Immature natural killer cell (primary cell): ENCODE data around the gene PDLIM7. TPM values are rescaled to one million over a fixed set of nuclear protein-coding genes. Genes with fewer than 3 reads are reported as not detected.

ENCODE experiments used
- DNase-seq, 3 donors: peaks; one replicate each; pipeline ENCODE4 v3.0.0; 2022; ENCODE audit warnings: mixed read lengths in 1 of 3
- H3K27ac Mint-ChIP-seq, 6 donors: one replicate each; pipeline ENCODE4 v1.8.0; 2020; ENCODE audit warnings: mixed read lengths in 6 of 6, mild to moderate bottlenecking in 5 of 6, inconsistent platforms in 4 of 6, moderate library complexity in 3 of 6
- H3K27me3 Mint-ChIP-seq, 3 donors: one replicate each; pipeline ENCODE4 v1.8.0; 2020 to 2021; ENCODE audit warnings: low read depth in 3 of 3, mild to moderate bottlenecking in 3 of 3, mixed read lengths in 3 of 3, moderate library complexity in 3 of 3, inconsistent platforms in 1 of 3
- H3K36me3 Mint-ChIP-seq, 3 donors: one replicate each; pipeline ENCODE4 v1.8.0; 2020; ENCODE audit warnings: mixed read lengths in 3 of 3, inconsistent platforms in 2 of 3, mild to moderate bottlenecking in 2 of 3
- H3K4me1 Mint-ChIP-seq, 2 donors: one replicate each; pipeline ENCODE4 v1.8.0; 2020; ENCODE audit warnings: inconsistent platforms in 2 of 2, mild to moderate bottlenecking in 2 of 2, mixed read lengths in 2 of 2, moderate library complexity in 1 of 2
- H3K4me3 Mint-ChIP-seq, 5 donors: one replicate each; pipeline ENCODE4 v1.8.0; 2020; ENCODE audit warnings: mild to moderate bottlenecking in 5 of 5, mixed read lengths in 5 of 5, inconsistent platforms in 3 of 5, moderate library complexity in 3 of 5
- H3K9me3 Mint-ChIP-seq, 6 donors: one replicate each; pipeline ENCODE4 v1.8.0; 2020; ENCODE audit warnings: mild to moderate bottlenecking in 6 of 6, mixed read lengths in 6 of 6, inconsistent platforms in 4 of 6, moderate library complexity in 3 of 6
- polyA plus RNA-seq, 3 donors: library from polyadenylated mRNA; unstranded; fragments of 300-500 nt; fragmentation: Illumina TruSeq; gene quantifications; one replicate each; pipeline ENCODE4 v1.2.3, GENCODE V29; 2021

PDLIM7 gene
- polyA plus RNA-seq, 3 donors from 2014 or later: 1.1 to 3.3 (median 2.3) TPM

- DNase-seq: no peak
- no peaks in the 10 kb centered on the region for H3K36me3 Mint-ChIP-seq
- H3K27ac Mint-ChIP-seq: no peak overlapping the region
- H3K4me1 Mint-ChIP-seq: peaks cover 14 to 19% of the 10 kb centered on the region in 2 donors
- peaks cover 3 to 9% (median 5%) of the 10 kb centered on the region in 3 donors for H3K27me3 Mint-ChIP-seq
- H3K9me3 Mint-ChIP-seq: no peaks in the 10 kb centered on the region
- H3K4me3 Mint-ChIP-seq: peak overlapping the region in 3 of 5 donors; percentile 26 to 40 (median 38)
Measured at GRCh38 chr5:177496070-177496726, 1.2 kb downstream of the PDLIM7 start.

- Mint-ChIP-seq H3K36me3 (no peaks in the 10 kb centered on the region), H3K27me3 (peaks cover 3 to 9% (median 5%) of the 10 kb centered on the region in 3 donors), H3K4me1 (peaks cover 12 to 15% of the 10 kb centered on the region in 2 donors), H3K4me3 (peak overlapping the region in 1 of 5 donors; percentile 38), H3K9me3 (no peaks in the 10 kb centered on the region), H3K27ac (no peak overlapping the region)
- DNase-seq: no peak
Measured at GRCh38 chr5:177495243-177496060, 2.0 kb downstream of the PDLIM7 start.

GRCh38 chr5:177494346-177495195 is 2.8 kb downstream of the PDLIM7 start:
- H3K4me1 Mint-ChIP-seq: peaks cover 12 to 15% of the 10 kb centered on the region in 2 donors
- no peaks in the 10 kb centered on the region for H3K9me3 Mint-ChIP-seq
- DNase-seq: no peak
- H3K27me3 Mint-ChIP-seq: peaks cover 0 to 9% (median 4%) of the 10 kb centered on the region in 3 donors
- H3K36me3 Mint-ChIP-seq: no peaks in the 10 kb centered on the region
- H3K4me3 Mint-ChIP-seq: no peak overlapping the region
- H3K27ac Mint-ChIP-seq: peak overlapping the region in 1 of 6 donors; percentile 51

GRCh38 chr5:177493795-177494345 is 3.5 kb downstream of the PDLIM7 start:
- no peaks in the 10 kb centered on the region for H3K36me3 Mint-ChIP-seq
- H3K9me3 Mint-ChIP-seq: no peaks in the 10 kb centered on the region
- no peak for DNase-seq
- no peak overlapping the region for H3K4me3 Mint-ChIP-seq
- peaks cover 0 to 9% (median 4%) of the 10 kb centered on the region in 3 donors for H3K27me3 Mint-ChIP-seq
- peak overlapping the region in 1 of 6 donors; percentile 51 for H3K27ac Mint-ChIP-seq
- peaks cover 11 to 14% of the 10 kb centered on the region in 2 donors for H3K4me1 Mint-ChIP-seq

GRCh38 chr5:177492841-177493240 is 4.6 kb downstream of the PDLIM7 start:
- H3K27ac Mint-ChIP-seq: no peak overlapping the region
- H3K4me3 Mint-ChIP-seq: no peak overlapping the region
- H3K4me1 Mint-ChIP-seq: peaks cover 3% of the 10 kb centered on the region in 2 donors
- H3K9me3 Mint-ChIP-seq: no peaks in the 10 kb centered on the region
- no peaks in the 10 kb centered on the region for H3K36me3 Mint-ChIP-seq
- peaks cover 0 to 2% (median under 1%) of the 10 kb centered on the region in 3 donors for H3K27me3 Mint-ChIP-seq
- DNase-seq: no peak

- Mint-ChIP-seq H3K9me3 (no peaks in the 10 kb centered on the region), H3K4me1 (peaks cover 0 to 2% of the 10 kb centered on the region in 2 donors), H3K36me3 (no peaks in the 10 kb centered on the region), H3K27me3 (peaks cover 0 to 2% (median 0%) of the 10 kb centered on the region in 3 donors), H3K27ac (no peak overlapping the region), H3K4me3 (no peak overlapping the region)
- no peak for DNase-seq
Measured at GRCh38 chr5:177491983-177492746, 5.2 kb downstream of the PDLIM7 start.

GRCh38 chr5:177491429-177491945 is 5.9 kb downstream of the PDLIM7 start:
- no peak overlapping the region for H3K27ac Mint-ChIP-seq
- no peaks in the 10 kb centered on the region for H3K9me3 Mint-ChIP-seq
- no peaks in the 10 kb centered on the region for H3K36me3 Mint-ChIP-seq
- H3K4me3 Mint-ChIP-seq: no peak overlapping the region
- no peak for DNase-seq
- peaks cover 0 to 2% (median 0%) of the 10 kb centered on the region in 3 donors for H3K27me3 Mint-ChIP-seq
- peaks cover 0 to 2% of the 10 kb centered on the region in 2 donors for H3K4me1 Mint-ChIP-seq

GRCh38 chr5:177490992-177491391 is 6.4 kb downstream of the PDLIM7 start:
- Mint-ChIP-seq H3K36me3 (no peaks in the 10 kb centered on the region), H3K9me3 (no peaks in the 10 kb centered on the region), H3K4me1 (peaks cover 0 to 2% of the 10 kb centered on the region in 2 donors), H3K27ac (no peak overlapping the region), H3K4me3 (no peak overlapping the region), H3K27me3 (peaks cover 0 to 2% (median 0%) of the 10 kb centered on the region in 3 donors)
- no peak for DNase-seq

GRCh38 chr5:177490311-177490991 is 7.0 kb downstream of the PDLIM7 start:
- Mint-ChIP-seq H3K4me1 (peaks cover 0 to 2% of the 10 kb centered on the region in 2 donors), H3K4me3 (no peak overlapping the region), H3K36me3 (no peaks in the 10 kb centered on the region), H3K27me3 (no peaks in the 10 kb centered on the region), H3K9me3 (no peaks in the 10 kb centered on the region), H3K27ac (no peak overlapping the region)
- no peak for DNase-seq

- Mint-ChIP-seq H3K27ac (no peak overlapping the region), H3K36me3 (peaks cover 0 to 3% (median 0%) of the 10 kb centered on the region in 3 donors), H3K27me3 (peaks cover 0 to 4% (median 0%) of the 10 kb centered on the region in 3 donors), H3K4me1 (peaks cover 0 to 2% of the 10 kb centered on the region in 2 donors), H3K9me3 (no peaks in the 10 kb centered on the region), H3K4me3 (no peak overlapping the region)
- DNase-seq: no peak
Measured at GRCh38 chr5:177489119-177489716, 8.2 kb downstream of the PDLIM7 start.

- Mint-ChIP-seq H3K27me3 (peaks cover 0 to 6% (median 0%) of the 10 kb centered on the region in 3 donors), H3K9me3 (no peaks in the 10 kb centered on the region), H3K4me1 (no peaks in the 10 kb centered on the region), H3K4me3 (no peak overlapping the region), H3K27ac (no peak overlapping the region), H3K36me3 (peaks cover 0 to 3% (median 0%) of the 10 kb centered on the region in 3 donors)
- DNase-seq: no peak
Measured at GRCh38 chr5:177487975-177488374, 9.4 kb downstream of the PDLIM7 start.

GRCh38 chr5:177487144-177487543 is 10.3 kb downstream of the PDLIM7 start:
- H3K4me1 Mint-ChIP-seq: no peaks in the 10 kb centered on the region
- peaks cover 0 to 6% (median 0%) of the 10 kb centered on the region in 3 donors for H3K27me3 Mint-ChIP-seq
- no peak overlapping the region for H3K27ac Mint-ChIP-seq
- H3K4me3 Mint-ChIP-seq: no peak overlapping the region
- DNase-seq: no peak
- peaks cover 0 to 3% (median 0%) of the 10 kb centered on the region in 3 donors for H3K36me3 Mint-ChIP-seq
- H3K9me3 Mint-ChIP-seq: no peaks in the 10 kb centered on the region
